K562 (cell line): ENCODE measurements around the gene ZMYND15. TPM values are rescaled to one million over a fixed set of nuclear protein-coding genes. Genes with fewer than 3 reads are reported as not detected.

Source experiments
- FOXA3 ChIP-seq, 2 experiments: fragments of 450-650 bp in 1 of 2; sonication (generic) in 1 of 2; formaldehyde crosslinking; IDR thresholded peaks in 1 of 2; conservative IDR thresholded peaks in 1 of 2; 2 replicates each; pipeline versions ENCODE4 v1.4.0 to v1.8.0; 2020 to 2022; ENCODE audit warnings: mild to moderate bottlenecking in 2 of 2, missing genetic modification reagents in 1 of 2
- KDM5B ChIP-seq: fragments of 200-600 bp; sonication (generic); IDR thresholded peaks from 2 replicates; pipeline ENCODE4 v1.6.1; 2012; ENCODE audit warnings: low read depth, mild to moderate bottlenecking, moderate library complexity, low read length, control low read depth, inconsistent platforms; ENCODE audit not compliant: insufficient replicate concordance
- L3MBTL2 ChIP-seq: fragments of 450-650 bp; IDR thresholded peaks from 2 replicates; pipeline ENCODE4 v1.6.1; 2016; ENCODE audit warnings: mild to moderate bottlenecking, moderate library complexity
- MXD1 ChIP-seq: fragments of 250-450 bp; sonication (Bioruptor Pico); IDR thresholded peaks from 2 replicates; pipeline ENCODE4 v1.8.0; 2021; ENCODE audit warnings: borderline replicate concordance, mild to moderate bottlenecking, moderate library complexity; ENCODE audit not compliant: poor library complexity, severe bottlenecking
- RCOR1 ChIP-seq, 2 experiments: IDR thresholded peaks; 2 replicates each; pipeline ENCODE4 v1.6.1; 2012; ENCODE audit warnings: low read depth in 2 of 2, low read length in 2 of 2, borderline replicate concordance in 1 of 2, improper control_type of control experiment in 1 of 2
- RFX5 ChIP-seq: IDR thresholded peaks from 2 replicates; pipeline ENCODE4 v1.6.1; 2011; ENCODE audit warnings: low read depth, mild to moderate bottlenecking, improper control_type of control experiment, low read length
- SIN3B ChIP-seq: fragments of 450-650 bp; IDR thresholded peaks from 2 replicates; pipeline ENCODE4 v1.6.1; 2017; ENCODE audit warnings: low read depth, mild to moderate bottlenecking, moderate library complexity
- SMAD2 ChIP-seq: fragments of 150-350 bp; IDR thresholded peaks from 2 replicates; pipeline ENCODE4 v1.6.1; 2014; ENCODE audit warnings: low read depth, mild to moderate bottlenecking, low read length
- SRSF9 ChIP-seq: fragments of 200-400 bp; formaldehyde crosslinking; IDR thresholded peaks from 2 replicates; pipeline ENCODE4 v1.6.1; 2017; ENCODE audit warnings: low read depth, low read length, borderline replicate concordance
- U2AF1 ChIP-seq: fragments of 200-400 bp; formaldehyde crosslinking; optimal IDR thresholded peaks from 2 replicates; pipeline ENCODE3; 2017; ENCODE audit warnings: mild to moderate bottlenecking, low read depth, low read length, moderate library complexity
- U2AF2 ChIP-seq: fragments of 200-400 bp; formaldehyde crosslinking; optimal IDR thresholded peaks from 2 replicates; pipeline ENCODE3; 2017; ENCODE audit warnings: low read depth, mild to moderate bottlenecking, low read length
- XRCC4 ChIP-seq: IDR thresholded peaks from one replicate; pipeline ENCODE4 v1.6.1; 2011; ENCODE audit not compliant: insufficient read depth, insufficient read length; ENCODE audit errors: extremely low read depth
- ZBTB43 ChIP-seq: sonication (generic); formaldehyde crosslinking; IDR thresholded peaks from 2 replicates; pipeline ENCODE4 v1.8.0; 2023; ENCODE audit warnings: mild to moderate bottlenecking, missing genetic modification reagents
- ZFP30 ChIP-seq: fragments of 250-450 bp; sonication (Bioruptor Pico); IDR thresholded peaks from 2 replicates; pipeline ENCODE4 v1.8.0; 2022; ENCODE audit warnings: moderate library complexity, mild to moderate bottlenecking, inconsistent platforms, borderline replicate concordance
- ZNF12 ChIP-seq: sonication (generic); formaldehyde crosslinking; IDR thresholded peaks from 2 replicates; pipeline ENCODE4 v1.4.0; 2020; ENCODE audit warnings: mild to moderate bottlenecking, missing genetic modification reagents
- ZNF134 ChIP-seq: fragments of 250-450 bp; sonication (Bioruptor Pico); conservative IDR thresholded peaks from 2 replicates; pipeline ENCODE4 v1.4.0; 2020
- ZNF224 ChIP-seq: sonication (generic); formaldehyde crosslinking; IDR thresholded peaks from 2 replicates; pipeline ENCODE4 v1.8.0; 2022; ENCODE audit warnings: mild to moderate bottlenecking, missing genetic modification reagents
- ZNF253 ChIP-seq: fragments of 250-450 bp; sonication (Bioruptor Pico); conservative IDR thresholded peaks from 2 replicates; pipeline ENCODE4 v1.6.1; 2021; ENCODE audit warnings: mild to moderate bottlenecking
- ZNF277 ChIP-seq: fragments of 250-450 bp; sonication (Bioruptor Pico); IDR thresholded peaks from 2 replicates; pipeline ENCODE4 v1.8.0; 2022; ENCODE audit warnings: inconsistent platforms, mild to moderate bottlenecking, moderate library complexity, borderline replicate concordance
- ZNF282 ChIP-seq: sonication (generic); formaldehyde crosslinking; IDR thresholded peaks from 2 replicates; pipeline ENCODE4 v1.8.1; 2023; ENCODE audit warnings: missing genetic modification reagents
- ZNF445 ChIP-seq: fragments of 250-450 bp; sonication (Bioruptor Pico); IDR thresholded peaks from 2 replicates; pipeline ENCODE4 v1.4.0; 2020; ENCODE audit warnings: low read depth, mild to moderate bottlenecking, moderate library complexity
- polyA plus RNA-seq, 8 experiments: library from polyadenylated mRNA; depleted of rRNA in 4 of 8; stranded (reverse) in 5 of 8; unstranded in 3 of 8; fragments of >200 nt; fragmentation: Nextera tagmentation in 2 of 8; fragmentation: Illumina TruSeq in 1 of 8; extraction: Ambion mirVana in 2 of 8; extraction: Trizol in 1 of 8; gene quantifications; 2 replicates each; pipeline versions ENCODE4 v1.2.1 to v1.2.3, GENCODE V29; 2011 to 2014; ENCODE audit warnings: inconsistent platforms in 1 of 8, missing spikeins in 1 of 8
- total RNA-seq, 7 experiments: library from RNA; depleted of rRNA in 6 of 7; stranded (reverse); fragments of >200 nt in 6 of 7; fragmentation: Illumina TruSeq in 2 of 7; extraction: Trizol in 2 of 7; gene quantifications; 2 replicates each; pipeline versions ENCODE4 v1.2.1 to v1.2.3, GENCODE V29; 2011 to 2021; ENCODE audit warnings: low replicate concordance in 1 of 7
- TF ChIP-seq, protein P1 (sequence below): sonication (generic); formaldehyde crosslinking; IDR thresholded peaks from 2 replicates; pipeline ENCODE4 v1.8.1; 2023; ENCODE audit warnings: mild to moderate bottlenecking, missing genetic modification reagents
- TF ChIP-seq, protein P2 (sequence below): fragments of 450-650 bp; IDR thresholded peaks from 2 replicates; pipeline ENCODE4 v1.6.1; 2016

Gene ZMYND15
- total and polyA plus RNA-seq, 9 of the 15 experiments (the other 6 are each of a cell fraction or from before 2014, with no cell fraction given): 0.09 TPM; not detected in 8

DNA sequence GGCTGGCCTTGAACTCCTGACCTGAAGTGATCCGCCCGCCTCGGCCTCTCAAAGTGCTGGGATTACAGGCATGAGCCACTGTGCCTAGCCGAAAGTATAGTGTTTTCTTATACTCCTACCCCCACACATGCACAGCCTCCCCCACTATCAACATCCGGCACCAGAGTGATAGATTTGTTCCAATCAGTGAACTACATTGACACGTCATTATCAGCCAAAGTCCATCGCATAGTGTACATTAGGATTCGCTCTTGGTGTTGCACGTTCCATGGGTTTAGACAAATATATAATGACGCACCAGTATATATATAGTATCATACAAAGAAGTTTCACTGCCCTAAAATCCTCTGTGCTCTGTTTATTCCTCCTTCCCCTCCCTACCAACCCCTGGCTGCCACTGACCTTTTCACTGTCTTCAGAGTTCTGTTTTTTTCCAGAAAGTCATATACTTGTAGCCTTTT is 20.2 kb downstream of the ZMYND15 start (continued):
- TF ChIP-seq, protein P1, sequence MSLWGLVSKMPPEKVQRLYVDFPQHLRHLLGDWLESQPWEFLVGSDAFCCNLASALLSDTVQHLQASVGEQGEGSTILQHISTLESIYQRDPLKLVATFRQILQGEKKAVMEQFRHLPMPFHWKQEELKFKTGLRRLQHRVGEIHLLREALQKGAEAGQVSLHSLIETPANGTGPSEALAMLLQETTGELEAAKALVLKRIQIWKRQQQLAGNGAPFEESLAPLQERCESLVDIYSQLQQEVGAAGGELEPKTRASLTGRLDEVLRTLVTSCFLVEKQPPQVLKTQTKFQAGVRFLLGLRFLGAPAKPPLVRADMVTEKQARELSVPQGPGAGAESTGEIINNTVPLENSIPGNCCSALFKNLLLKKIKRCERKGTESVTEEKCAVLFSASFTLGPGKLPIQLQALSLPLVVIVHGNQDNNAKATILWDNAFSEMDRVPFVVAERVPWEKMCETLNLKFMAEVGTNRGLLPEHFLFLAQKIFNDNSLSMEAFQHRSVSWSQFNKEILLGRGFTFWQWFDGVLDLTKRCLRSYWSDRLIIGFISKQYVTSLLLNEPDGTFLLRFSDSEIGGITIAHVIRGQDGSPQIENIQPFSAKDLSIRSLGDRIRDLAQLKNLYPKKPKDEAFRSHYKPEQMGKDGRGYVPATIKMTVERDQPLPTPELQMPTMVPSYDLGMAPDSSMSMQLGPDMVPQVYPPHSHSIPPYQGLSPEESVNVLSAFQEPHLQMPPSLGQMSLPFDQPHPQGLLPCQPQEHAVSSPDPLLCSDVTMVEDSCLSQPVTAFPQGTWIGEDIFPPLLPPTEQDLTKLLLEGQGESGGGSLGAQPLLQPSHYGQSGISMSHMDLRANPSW (CRISPR knock-in tag): no peak
- TF ChIP-seq RFX5 (no peak), RCOR1 (IDR thresholded peaks at IDR 0.05; ENCODE audit: borderline replicate concordance in 1 of 2, low read depth in 2 of 2, low read length in 2 of 2) (0 out of 4 replicates have a peak, but pooled peaks of 1 of the 2 experiments have one; percentile 39), U2AF1 (no peak), SIN3B (no peak), ZNF277 (CRISPR knock-in tag) (no peak), KDM5B (no peak), ZNF134 (no peak), U2AF2 (no peak), ZNF445 (CRISPR knock-in tag) (no peak), L3MBTL2 (no peak), FOXA3 (CRISPR knock-in tag; conservative IDR thresholded peaks at IDR 0.05 in 1 of 2, IDR thresholded peaks at IDR 0.05 in 1 of 2) (no peak), ZNF253 (CRISPR knock-in tag) (no peak), MXD1 (no peak), SMAD2 (no peak), ZNF224 (no peak), SRSF9 (no peak), ZNF282 (CRISPR knock-in tag) (no peak), ZBTB43 (CRISPR knock-in tag) (no peak), ZNF12 (CRISPR knock-in tag) (no peak), ZFP30 (no peak), XRCC4 (no peak)
- TF ChIP-seq, protein P2, sequence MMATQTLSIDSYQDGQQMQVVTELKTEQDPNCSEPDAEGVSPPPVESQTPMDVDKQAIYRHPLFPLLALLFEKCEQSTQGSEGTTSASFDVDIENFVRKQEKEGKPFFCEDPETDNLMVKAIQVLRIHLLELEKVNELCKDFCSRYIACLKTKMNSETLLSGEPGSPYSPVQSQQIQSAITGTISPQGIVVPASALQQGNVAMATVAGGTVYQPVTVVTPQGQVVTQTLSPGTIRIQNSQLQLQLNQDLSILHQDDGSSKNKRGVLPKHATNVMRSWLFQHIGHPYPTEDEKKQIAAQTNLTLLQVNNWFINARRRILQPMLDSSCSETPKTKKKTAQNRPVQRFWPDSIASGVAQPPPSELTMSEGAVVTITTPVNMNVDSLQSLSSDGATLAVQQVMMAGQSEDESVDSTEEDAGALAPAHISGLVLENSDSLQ: no peak
